HCT116 (cell line): ENCODE results near the gene PBX3. TPM values are rescaled to one million over a fixed set of nuclear protein-coding genes. Genes with fewer than 3 reads are reported as not detected.

ENCODE experiments used
- ATAC-seq: fragments of 200-7000 bp; cut with Tn5 transposase; 2 replicates; pipeline ENCODE4 v1.9.1; 2020; ENCODE audit warnings: mild to moderate bottlenecking, moderate library complexity
- BruUV-seq: library from RNA; stranded (reverse); fragments of 400-500 nt; replicated peaks from 2 replicates; lab custom pipeline; 2021; lab: Mats Ljungman, UMichigan
- CTCF ChIA-PET: fragments of 300-600 bp; sonication (Branson Sonifier 250); formaldehyde crosslinking; loops from one replicate; lab custom pipeline; 2021; ENCODE audit warnings: antibody characterized with exemption; lab: Charles Lee
- POLR2A ChIA-PET: fragments of 300-600, 350-600 bp; sonication (Branson Sonifier 250); formaldehyde crosslinking; loops from one replicate; lab custom pipeline; 2021; ENCODE audit warnings: antibody characterized with exemption; lab: Charles Lee
- RAD21 ChIA-PET, 2 experiments: fragments of 300-600 bp; sonication (Branson Sonifier 250); formaldehyde crosslinking; loops; one replicate each; lab custom pipeline; 2023; ENCODE audit warnings: low total read pairs in 2 of 2; ENCODE audit not compliant: uncharacterized antibody in 2 of 2, unreplicated experiment in 2 of 2, low non-redundant PET in 1 of 2; lab: Charles Lee
- DNase-seq: peaks from one replicate; pipeline ENCODE4 v3.0.0-alpha.2; 2010; ENCODE audit warnings: low read depth, low spot score
- H2AFZ ChIP-seq: fragments of 200-600 bp; shearing (Covaris generic), sonication (generic); 2 replicates; pipeline ENCODE4 v1.6.1; 2017; ENCODE audit warnings: low read depth, mixed run types, mixed read lengths, antibody characterized with exemption, low read length; ENCODE audit not compliant: poor library complexity, severe bottlenecking
- H3K27ac ChIP-seq: 2 replicates; pipeline ENCODE4 v1.5.1; 2012; ENCODE audit warnings: low read depth, low read length
- H3K27me3 ChIP-seq: fragments of 200-600 bp; sonication (generic); 2 replicates; pipeline ENCODE4 v1.6.1; 2016; ENCODE audit warnings: mixed run types, low read length, mixed read lengths; ENCODE audit not compliant: insufficient read depth
- H3K36me3 ChIP-seq, 2 experiments: fragments of 200-500 bp in 1 of 2; fragments of 200-600 bp in 1 of 2; sonication (Bioruptor generic) in 1 of 2; sonication (generic) in 1 of 2; 2 replicates each; pipeline versions ENCODE4 v1.5.1 to v1.6.1; 2014 to 2016; ENCODE audit warnings: low read length in 2 of 2, inconsistent platforms in 1 of 2, mixed read lengths in 1 of 2, mixed run types in 1 of 2; ENCODE audit not compliant: insufficient read depth in 2 of 2, control insufficient read depth in 1 of 2
- H3K4me1 ChIP-seq, 2 experiments: fragments of 200-600 bp in 1 of 2; sonication (generic) in 1 of 2; 2 replicates each; pipeline versions ENCODE4 v1.5.1 to v1.6.1; 2012 to 2017; ENCODE audit warnings: low read length in 2 of 2, inconsistent platforms in 1 of 2, mild to moderate bottlenecking in 1 of 2, mixed read lengths in 1 of 2, mixed run types in 1 of 2, moderate library complexity in 1 of 2; ENCODE audit not compliant: insufficient read depth in 2 of 2, control insufficient read depth in 1 of 2
- H3K4me2 ChIP-seq: fragments of 200-600 bp; sonication (generic); 2 replicates; pipeline ENCODE4 v1.6.1; 2017; ENCODE audit warnings: mixed run types, low read length, mixed read lengths
- H3K4me3 ChIP-seq, 2 experiments: fragments of 200-600 bp in 1 of 2; sonication (generic) in 1 of 2; replicated peaks in 1 of 2; 2 replicates each; pipeline ENCODE4 v1.5.1; 2011 to 2016; ENCODE audit warnings: low read length in 2 of 2, control low read depth in 1 of 2, low read depth in 1 of 2, mild to moderate bottlenecking in 1 of 2, mixed read lengths in 1 of 2, mixed run types in 1 of 2
- H3K79me2 ChIP-seq: fragments of 200-600 bp; sonication (generic); 2 replicates; pipeline ENCODE4 v1.6.1; 2017; ENCODE audit warnings: mild to moderate bottlenecking, mixed run types, low read length, moderate library complexity, mixed read lengths; ENCODE audit not compliant: insufficient read depth
- H3K9ac ChIP-seq: fragments of 200-600 bp; sonication (generic); 2 replicates; pipeline ENCODE4 v1.6.1; 2016; ENCODE audit warnings: low read length, mixed read lengths
- H3K9me2 ChIP-seq: fragments of 200-600 bp; sonication (generic), shearing (Covaris generic); 2 replicates; pipeline ENCODE4 v1.6.1; 2017; ENCODE audit warnings: mixed run types, mild to moderate bottlenecking, moderate library complexity; ENCODE audit not compliant: insufficient read depth
- H3K9me3 ChIP-seq, 2 experiments: fragments of 200-500 bp in 1 of 2; fragments of 200-600 bp in 1 of 2; sonication (Bioruptor generic) in 1 of 2; sonication (generic) in 1 of 2; 2 replicates each; pipeline ENCODE4 v1.6.1; 2014 to 2017; ENCODE audit warnings: low read length in 2 of 2, mixed read lengths in 2 of 2, inconsistent platforms in 1 of 2, low read depth in 1 of 2, mild to moderate bottlenecking in 1 of 2, mixed run types in 1 of 2, moderate library complexity in 1 of 2; ENCODE audit not compliant: control insufficient read depth in 1 of 2, insufficient read depth in 1 of 2
- H4K20me1 ChIP-seq: fragments of 200-600 bp; sonication (generic), shearing (Covaris generic); 2 replicates; pipeline ENCODE4 v1.6.1; 2017; ENCODE audit warnings: mixed run types, mild to moderate bottlenecking, moderate library complexity; ENCODE audit not compliant: insufficient read depth
- CEBPB ChIP-seq: IDR thresholded peaks from 2 replicates; pipeline ENCODE4 v1.6.1; 2012; ENCODE audit warnings: low read depth
- EGR1 ChIP-seq: IDR thresholded peaks from 2 replicates; pipeline ENCODE4 v1.6.1; 2012; ENCODE audit warnings: low read depth
- ELF1 ChIP-seq: IDR thresholded peaks from 2 replicates; pipeline ENCODE4 v1.6.1; 2012; ENCODE audit warnings: low read depth, borderline replicate concordance
- POLR2AphosphoS5 ChIP-seq: IDR thresholded peaks from 2 replicates; pipeline ENCODE4 v1.6.1; 2011; ENCODE audit warnings: mild to moderate bottlenecking, low read depth, low read length, moderate library complexity
- SP1 ChIP-seq: IDR thresholded peaks from 2 replicates; pipeline ENCODE4 v1.6.1; 2012; ENCODE audit warnings: low read depth
- SRF ChIP-seq: IDR thresholded peaks from 2 replicates; pipeline ENCODE4 v1.6.1; 2012; ENCODE audit warnings: low read depth
- YY1 ChIP-seq: IDR thresholded peaks from 2 replicates; pipeline ENCODE4 v1.6.1; 2011; ENCODE audit warnings: low read length, low read depth, moderate library complexity, mild to moderate bottlenecking; ENCODE audit not compliant: insufficient replicate concordance; ENCODE audit errors: extremely low read depth
- ZBTB33 ChIP-seq: IDR thresholded peaks from 2 replicates; pipeline ENCODE4 v1.6.1; 2011; ENCODE audit warnings: mild to moderate bottlenecking, low read length, moderate library complexity; ENCODE audit not compliant: insufficient replicate concordance; ENCODE audit errors: extremely low read depth
- ZNF274 ChIP-seq: fragments of 200-500 bp; sonication (Bioruptor generic); IDR thresholded peaks from 2 replicates; pipeline ENCODE4 v1.6.1; 2014; ENCODE audit warnings: mild to moderate bottlenecking, low read depth, low read length, inconsistent platforms
- intact Hi-C: fragments of 100-400 bp; cut with micrococcal nuclease; formaldehyde crosslinking; loops from 2 replicates; pipeline ENCODE4 v1.10.0; 2022
- total RNA-seq: library from RNA; stranded (reverse); gene quantifications from one replicate; pipeline ENCODE4 v1.2.1, GENCODE V29; 2021; ENCODE audit not compliant: unreplicated experiment
- TF ChIP-seq, protein P1 (sequence below), 3 experiments: fragments of 200-600 bp in 1 of 3; sonication (generic) in 1 of 3; IDR thresholded peaks in 2 of 3; conservative IDR thresholded peaks in 1 of 3; 2 replicates each; pipeline ENCODE4 v1.5.1; 2012 to 2017; ENCODE audit warnings: low read depth in 2 of 3, low read length in 2 of 3, antibody characterized with exemption in 1 of 3, borderline replicate concordance in 1 of 3, control low read depth in 1 of 3, mild to moderate bottlenecking in 1 of 3, mixed read lengths in 1 of 3, mixed run types in 1 of 3, moderate library complexity in 1 of 3; ENCODE audit not compliant: insufficient read depth in 1 of 3

Gene PBX3
- total RNA-seq, 1 experiment from 2014 or later = 13.5 TPM

DNA sequence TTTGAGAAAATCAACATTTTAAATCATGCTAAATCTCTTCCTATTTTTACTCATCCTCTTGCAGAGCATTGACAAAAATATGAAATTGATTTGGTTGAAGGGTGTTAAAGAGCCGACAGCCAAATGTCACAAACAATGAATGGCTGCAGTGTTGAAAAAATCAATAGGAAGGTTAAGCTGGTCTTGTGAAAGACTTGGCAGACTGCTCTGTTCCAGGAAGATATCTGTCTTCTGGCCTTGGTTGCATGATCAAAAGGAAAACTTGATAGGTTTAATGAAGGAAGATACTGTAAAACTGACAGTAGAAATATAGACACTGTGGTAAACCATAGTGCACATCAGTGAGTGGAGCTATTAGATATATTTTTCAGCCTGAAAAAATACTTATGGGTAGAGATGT lies 103.6 kb downstream of the PBX3 start:
- no peak overlapping the region for H3K4me2 ChIP-seq

More for the DNA sequence above, 103.6 kb downstream of the PBX3 start:
- Histone ChIP-seq H2AFZ (no peak overlapping the region), H4K20me1 (no peaks in the 10 kb centered on the region), H3K36me3 (no peaks in the 10 kb centered on the region), H3K4me3 (no peak overlapping the region), H3K9me2 (no peaks in the 10 kb centered on the region), H3K27ac (no peak overlapping the region), H3K9ac (no peak overlapping the region), H3K27me3 (no peaks in the 10 kb centered on the region), H3K79me2 (no peaks in the 10 kb centered on the region), H3K9me3 (no peaks in the 10 kb centered on the region), H3K4me1 (peaks cover 4 to 10% of the 10 kb centered on the region in 2 experiments; a peak in 2 of 4 replicates)
- BruUV-seq = no TSS peak
- TF ChIP-seq ZNF274 (no peak), EGR1 (no peak), SRF (no peak), SP1 (0 out of 2 replicates have a peak, but pooled peaks have one; percentile 28), ZBTB33 (no peak), YY1 (no peak), POLR2AphosphoS5 (no peak), CEBPB (peak; percentile 71), ELF1 (no peak)
- TF ChIP-seq, protein P1, sequence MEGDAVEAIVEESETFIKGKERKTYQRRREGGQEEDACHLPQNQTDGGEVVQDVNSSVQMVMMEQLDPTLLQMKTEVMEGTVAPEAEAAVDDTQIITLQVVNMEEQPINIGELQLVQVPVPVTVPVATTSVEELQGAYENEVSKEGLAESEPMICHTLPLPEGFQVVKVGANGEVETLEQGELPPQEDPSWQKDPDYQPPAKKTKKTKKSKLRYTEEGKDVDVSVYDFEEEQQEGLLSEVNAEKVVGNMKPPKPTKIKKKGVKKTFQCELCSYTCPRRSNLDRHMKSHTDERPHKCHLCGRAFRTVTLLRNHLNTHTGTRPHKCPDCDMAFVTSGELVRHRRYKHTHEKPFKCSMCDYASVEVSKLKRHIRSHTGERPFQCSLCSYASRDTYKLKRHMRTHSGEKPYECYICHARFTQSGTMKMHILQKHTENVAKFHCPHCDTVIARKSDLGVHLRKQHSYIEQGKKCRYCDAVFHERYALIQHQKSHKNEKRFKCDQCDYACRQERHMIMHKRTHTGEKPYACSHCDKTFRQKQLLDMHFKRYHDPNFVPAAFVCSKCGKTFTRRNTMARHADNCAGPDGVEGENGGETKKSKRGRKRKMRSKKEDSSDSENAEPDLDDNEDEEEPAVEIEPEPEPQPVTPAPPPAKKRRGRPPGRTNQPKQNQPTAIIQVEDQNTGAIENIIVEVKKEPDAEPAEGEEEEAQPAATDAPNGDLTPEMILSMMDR (IDR thresholded peaks at IDR 0.05 in 2 of 3, conservative IDR thresholded peaks at IDR 0.05 in 1 of 3; ENCODE audit: borderline replicate concordance in 1 of 3, insufficient read depth in 1 of 3, low read depth in 2 of 3, low read length in 2 of 3) = no peak
- ChIA-PET CTCF (no interaction called here), POLR2A (no interaction called here), RAD21 (no interaction called here)
- ATAC-seq (no peak), DNase-seq (no peak)
- intact Hi-C loops = no loop called here
